Measurements from ENCODE around the gene PLEKHM3. TPM values are rescaled to one million over a fixed set of nuclear protein-coding genes. Genes with fewer than 3 reads are reported as not detected.

The PLEKHM3 gene
- total RNA-seq, 1 donor from 2014 or later = 6.8 TPM

GRCh38 chr2:208010506-208010905 is 14.8 kb downstream of the PLEKHM3 start:
- no peak for TF ChIP-seq CTCF (conservative IDR thresholded peaks at IDR 0.05)
- Mint-ChIP-seq H3K27ac (ENCODE audit: unreplicated experiment) (no peak overlapping the region), H3K27me3 (ENCODE audit: low read depth) (no peaks in the 10 kb centered on the region), H3K36me3 (ENCODE audit: low read depth) (no peaks in the 10 kb centered on the region), H3K4me1 (no peaks in the 10 kb centered on the region), H3K4me3 (no peak overlapping the region), H3K9me3 (no peaks in the 10 kb centered on the region)
- DNase-seq (ENCODE audit: low read depth, low spot score) = no peak

DNA sequence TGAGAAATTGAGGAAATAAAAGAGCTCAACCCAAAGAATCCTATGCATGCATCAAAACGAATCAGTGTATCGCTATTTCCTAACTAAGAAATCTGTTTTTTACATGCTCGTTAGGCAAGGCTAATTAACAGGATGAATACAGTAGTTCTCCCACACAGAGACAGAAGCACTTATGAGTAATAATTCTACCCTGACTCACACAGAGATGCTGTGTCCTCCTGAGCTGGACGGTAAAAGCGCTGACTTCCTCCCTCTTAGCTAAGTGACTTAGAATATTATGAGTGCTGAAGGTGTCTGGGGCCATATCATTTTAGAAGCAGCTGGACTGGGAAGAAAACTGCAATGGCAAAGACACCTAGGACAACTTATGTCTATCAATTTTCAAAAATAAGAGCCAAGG is 18.5 kb downstream of the PLEKHM3 start:
- Mint-ChIP-seq H3K27me3 (ENCODE audit: low read depth) (no peaks in the 10 kb centered on the region), H3K36me3 (ENCODE audit: low read depth) (no peaks in the 10 kb centered on the region)

GRCh38 chr2:208006337-208006736 is 19.0 kb downstream of the PLEKHM3 start:
- H3K4me1 Mint-ChIP-seq = no peaks in the 10 kb centered on the region
- no peak for TF ChIP-seq CTCF (conservative IDR thresholded peaks at IDR 0.05)
- no peak for DNase-seq (ENCODE audit: low read depth, low spot score)
- no peaks in the 10 kb centered on the region for H3K27me3 Mint-ChIP-seq (ENCODE audit: low read depth)
- no peak overlapping the region for H3K27ac Mint-ChIP-seq (ENCODE audit: unreplicated experiment)
- no peak overlapping the region for H3K4me3 Mint-ChIP-seq
- H3K36me3 Mint-ChIP-seq (ENCODE audit: low read depth) = no peaks in the 10 kb centered on the region
- H3K9me3 Mint-ChIP-seq = no peaks in the 10 kb centered on the region

More for the DNA sequence above, 18.5 kb downstream of the PLEKHM3 start:
- Mint-ChIP-seq H3K9me3 (no peaks in the 10 kb centered on the region), H3K4me1 (no peaks in the 10 kb centered on the region), H3K27ac (ENCODE audit: unreplicated experiment) (no peak overlapping the region), H3K4me3 (no peak overlapping the region)
- no peak for TF ChIP-seq CTCF (conservative IDR thresholded peaks at IDR 0.05)
- DNase-seq (ENCODE audit: low read depth, low spot score) = no peak

DNA sequence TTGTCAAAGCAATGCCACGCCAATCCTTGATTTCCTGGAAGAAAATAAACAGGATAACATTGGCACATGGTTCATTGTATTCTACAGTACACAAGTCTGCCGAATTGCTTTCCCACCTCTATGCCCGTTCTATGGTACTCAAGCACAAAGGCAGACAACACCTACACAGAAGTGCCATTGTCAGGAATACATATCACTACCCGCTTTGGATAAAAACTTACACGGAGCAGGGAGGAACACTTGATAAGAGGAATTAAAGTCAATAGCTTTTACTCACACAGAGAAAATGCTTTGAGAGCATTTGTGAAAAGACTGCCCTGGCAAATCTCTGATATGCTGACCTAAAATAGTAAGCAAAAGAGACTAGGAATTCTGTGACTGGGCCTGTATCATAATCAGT is 23.4 kb downstream of the PLEKHM3 start:
- no peak for DNase-seq (ENCODE audit: low read depth, low spot score)
- Mint-ChIP-seq H3K4me3 (no peak overlapping the region), H3K4me1 (no peaks in the 10 kb centered on the region), H3K36me3 (ENCODE audit: low read depth) (no peaks in the 10 kb centered on the region), H3K27me3 (ENCODE audit: low read depth) (no peaks in the 10 kb centered on the region), H3K27ac (ENCODE audit: unreplicated experiment) (no peak overlapping the region), H3K9me3 (no peaks in the 10 kb centered on the region)
- TF ChIP-seq CTCF (conservative IDR thresholded peaks at IDR 0.05) = no peak

DNA sequence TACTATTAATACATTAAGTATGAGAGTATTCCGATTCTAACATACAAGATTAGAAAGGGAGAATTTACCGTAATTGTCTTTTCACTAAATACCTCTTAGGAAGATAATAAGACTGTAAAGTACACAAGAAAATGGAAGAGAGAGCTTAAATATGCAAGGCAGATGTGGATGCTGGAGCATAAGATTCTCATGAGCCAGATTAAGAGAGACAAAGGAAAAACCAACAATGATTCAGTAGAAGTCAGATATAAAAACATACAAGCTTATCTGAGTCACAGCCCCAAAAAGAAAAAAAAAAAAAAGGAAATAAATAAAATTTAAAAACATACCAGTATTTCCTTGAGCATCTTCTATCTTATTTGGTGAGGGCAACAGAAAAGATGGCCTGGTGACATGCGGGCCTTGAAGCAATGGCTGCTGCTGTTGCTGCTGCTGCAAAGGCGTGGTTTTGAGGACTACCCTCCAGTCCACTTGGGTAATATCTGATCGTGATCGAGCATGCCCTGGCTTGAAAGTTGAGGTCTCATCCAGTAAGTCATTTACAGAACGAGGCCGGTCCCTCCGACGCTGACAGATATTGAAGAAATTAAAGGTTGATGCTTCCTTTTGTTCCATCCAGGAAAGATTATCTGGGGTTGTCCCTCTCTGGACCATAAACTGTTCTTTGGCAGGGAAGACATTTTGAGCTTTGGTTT is 24.5 kb downstream of the PLEKHM3 start:
- H3K4me1 Mint-ChIP-seq = no peaks in the 10 kb centered on the region
- H3K36me3 Mint-ChIP-seq (ENCODE audit: low read depth) = no peaks in the 10 kb centered on the region
- no peak overlapping the region for H3K27ac Mint-ChIP-seq (ENCODE audit: unreplicated experiment)
- H3K4me3 Mint-ChIP-seq = no peak overlapping the region
- TF ChIP-seq CTCF (conservative IDR thresholded peaks at IDR 0.05) = no peak
- no peaks in the 10 kb centered on the region for H3K27me3 Mint-ChIP-seq (ENCODE audit: low read depth)
- no peaks in the 10 kb centered on the region for H3K9me3 Mint-ChIP-seq
- DNase-seq (ENCODE audit: low read depth, low spot score) = no peak

Data from neural crest cell (in vitro differentiated cells).